WTC11 (cell line): ENCODE measurements around the gene CD80. TPM values are rescaled to one million over a fixed set of nuclear protein-coding genes. Genes with fewer than 3 reads are reported as not detected.

Source experiments
- ATAC-seq: fragments of 200-7000 bp; cut with Tn5 transposase; 2 replicates; pipeline ENCODE4 v1.10.0; 2021; ENCODE audit warnings: mild to moderate bottlenecking, moderate library complexity
- CTCF ChIA-PET: fragments of 300-600 bp; sonication (Branson Sonifier 250); formaldehyde crosslinking; loops from one replicate; lab custom pipeline; 2021; ENCODE audit warnings: antibody characterized with exemption; lab: Charles Lee
- POLR2A ChIA-PET: fragments of 350-600 bp; sonication (Branson Sonifier 250); formaldehyde crosslinking; loops from one replicate; lab custom pipeline; 2021; ENCODE audit warnings: antibody characterized with exemption; lab: Charles Lee
- DNase-seq: peaks from one replicate; pipeline ENCODE4 v3.0.0; 2021; ENCODE audit warnings: low spot score
- H3K27ac Mint-ChIP-seq: 2 replicates; pipeline ENCODE4 v1.8.0; 2021; ENCODE audit warnings: mixed read lengths
- H3K27me3 Mint-ChIP-seq: 2 replicates; pipeline ENCODE4 v1.8.0; 2021; ENCODE audit warnings: low read depth, mild to moderate bottlenecking, moderate library complexity, mixed read lengths
- H3K36me3 Mint-ChIP-seq: 2 replicates; pipeline ENCODE4 v1.8.0; 2021; ENCODE audit warnings: mixed read lengths
- H3K4me1 Mint-ChIP-seq: 2 replicates; pipeline ENCODE4 v1.8.0; 2022; ENCODE audit warnings: mixed read lengths
- H3K4me3 Mint-ChIP-seq: 2 replicates; pipeline ENCODE4 v1.8.0; 2021; ENCODE audit warnings: mild to moderate bottlenecking, moderate library complexity, mixed read lengths
- H3K9me3 Mint-ChIP-seq: 2 replicates; pipeline ENCODE4 v1.8.0; 2021; ENCODE audit warnings: mixed read lengths
- ARID4B ChIP-seq: sonication (generic); formaldehyde crosslinking; IDR thresholded peaks from 2 replicates; pipeline ENCODE4 v1.8.0; 2023; ENCODE audit warnings: missing genetic modification reagents, mild to moderate bottlenecking, borderline replicate concordance
- CDX4 ChIP-seq: fragments of 250-450 bp; sonication (Bioruptor Pico); IDR thresholded peaks from 2 replicates; pipeline ENCODE4 v1.9.0; 2021; ENCODE audit warnings: moderate library complexity, mild to moderate bottlenecking, inconsistent platforms, borderline replicate concordance
- CREM ChIP-seq: sonication (generic); formaldehyde crosslinking; IDR thresholded peaks from 2 replicates; pipeline ENCODE4 v1.8.1; 2022; ENCODE audit warnings: mild to moderate bottlenecking, missing genetic modification reagents, moderate library complexity
- EMX1 ChIP-seq: fragments of 250-450 bp; sonication (Bioruptor Pico); IDR thresholded peaks from 2 replicates; pipeline ENCODE4 v1.8.0; 2021; ENCODE audit warnings: mild to moderate bottlenecking
- ERG ChIP-seq: fragments of 250-450 bp; sonication (Bioruptor Pico); IDR thresholded peaks from 2 replicates; pipeline ENCODE4 v1.8.0; 2021; ENCODE audit warnings: mild to moderate bottlenecking
- ETV6 ChIP-seq: sonication (generic); formaldehyde crosslinking; IDR thresholded peaks from 2 replicates; pipeline ENCODE4 v1.8.1; 2022; ENCODE audit warnings: mild to moderate bottlenecking, missing genetic modification reagents
- FOXJ3 ChIP-seq: sonication (generic); formaldehyde crosslinking; IDR thresholded peaks from 2 replicates; pipeline ENCODE4 v1.9.0; 2021; ENCODE audit warnings: missing genetic modification reagents, mild to moderate bottlenecking, borderline replicate concordance
- GRHL2 ChIP-seq: fragments of 250-450 bp; sonication (Bioruptor Pico); IDR thresholded peaks from 2 replicates; pipeline ENCODE4 v1.8.0; 2022; ENCODE audit warnings: mild to moderate bottlenecking, moderate library complexity; ENCODE audit not compliant: insufficient replicate concordance, severe bottlenecking
- HMGXB4 ChIP-seq: sonication (generic); formaldehyde crosslinking; IDR thresholded peaks from 2 replicates; pipeline ENCODE4 v1.8.1; 2023; ENCODE audit warnings: mild to moderate bottlenecking, moderate library complexity, missing genetic modification reagents
- IRF1 ChIP-seq: sonication (generic); formaldehyde crosslinking; IDR thresholded peaks from 2 replicates; pipeline ENCODE4 v1.8.0; 2023; ENCODE audit warnings: missing genetic modification reagents
- JAZF1 ChIP-seq: fragments of 250-450 bp; sonication (Bioruptor Pico); IDR thresholded peaks from 2 replicates; pipeline ENCODE4 v1.9.0; 2021; ENCODE audit warnings: moderate library complexity, mild to moderate bottlenecking, inconsistent platforms
- JUN ChIP-seq: sonication (generic); formaldehyde crosslinking; IDR thresholded peaks from 2 replicates; pipeline ENCODE4 v1.8.0; 2023; ENCODE audit warnings: mild to moderate bottlenecking, missing genetic modification reagents
- MAX ChIP-seq: sonication (generic); formaldehyde crosslinking; IDR thresholded peaks from 2 replicates; pipeline ENCODE4 v1.8.0; 2022; ENCODE audit warnings: mild to moderate bottlenecking, missing genetic modification reagents
- MLX ChIP-seq: sonication (generic); formaldehyde crosslinking; IDR thresholded peaks from 2 replicates; pipeline ENCODE4 v1.8.1; 2023; ENCODE audit warnings: mild to moderate bottlenecking, missing genetic modification reagents, moderate library complexity
- NR3C1 ChIP-seq: sonication (generic); formaldehyde crosslinking; conservative IDR thresholded peaks from 2 replicates; pipeline ENCODE4 v1.8.1; 2023; ENCODE audit warnings: low read depth, mild to moderate bottlenecking, missing genetic modification reagents
- PREB ChIP-seq: sonication (generic); formaldehyde crosslinking; IDR thresholded peaks from 2 replicates; pipeline ENCODE4 v1.8.1; 2022; ENCODE audit warnings: mild to moderate bottlenecking, missing genetic modification reagents, moderate library complexity, borderline replicate concordance
- RORB ChIP-seq: fragments of 250-450 bp; sonication (Bioruptor Pico); IDR thresholded peaks from 2 replicates; pipeline ENCODE4 v1.9.0; 2021; ENCODE audit warnings: mild to moderate bottlenecking
- SMAD4 ChIP-seq: sonication (generic); formaldehyde crosslinking; IDR thresholded peaks from 2 replicates; pipeline ENCODE4 v1.8.0; 2022; ENCODE audit warnings: mild to moderate bottlenecking, missing genetic modification reagents
- TP53 ChIP-seq: sonication (generic); formaldehyde crosslinking; IDR thresholded peaks from 2 replicates; pipeline ENCODE4 v1.8.1; 2023; ENCODE audit warnings: mild to moderate bottlenecking, missing genetic modification reagents
- USF2 ChIP-seq: sonication (generic); formaldehyde crosslinking; IDR thresholded peaks from 2 replicates; pipeline ENCODE4 v1.8.1; 2023; ENCODE audit warnings: mild to moderate bottlenecking, missing genetic modification reagents, moderate library complexity
- ZNF121 ChIP-seq: sonication (generic); formaldehyde crosslinking; IDR thresholded peaks from 2 replicates; pipeline ENCODE4 v1.8.0; 2023; ENCODE audit warnings: missing genetic modification reagents
- total RNA-seq: library from RNA; stranded (reverse); gene quantifications from 3 replicates; pipeline ENCODE4 v1.2.3, GENCODE V29; 2021

The CD80 gene
- total RNA-seq, 1 experiment from 2014 or later, result 0.24 TPM

- TF ChIP-seq JAZF1 (CRISPR knock-in tag) (no peak), ZNF121 (no peak), RORB (CRISPR knock-in tag) (no peak), NR3C1 (CRISPR knock-in tag) (no peak)
Measured at GRCh38 chr3:119585856-119586570, 26.6 kb upstream of the CD80 start (continued).

GRCh38 chr3:119585208-119585607 is 25.8 kb upstream of the CD80 start:
- no peaks in the 10 kb centered on the region for H3K36me3 Mint-ChIP-seq
- peaks cover 8% of the 10 kb centered on the region for H3K9me3 Mint-ChIP-seq
- CTCF ChIA-PET, result no interaction called here
- TF ChIP-seq IRF1 (no peak), GRHL2 (no peak), CDX4 (CRISPR knock-in tag) (no peak), ETV6 (CRISPR knock-in tag) (no peak), PREB (CRISPR knock-in tag) (no peak), USF2 (CRISPR knock-in tag) (no peak), CREM (no peak), MAX (CRISPR knock-in tag) (no peak), RORB (CRISPR knock-in tag) (no peak), ARID4B (CRISPR knock-in tag) (no peak), HMGXB4 (no peak), SMAD4 (CRISPR knock-in tag) (no peak), FOXJ3 (no peak), JUN (CRISPR knock-in tag) (no peak), MLX (CRISPR knock-in tag) (no peak), EMX1 (CRISPR knock-in tag) (no peak), TP53 (CRISPR knock-in tag) (no peak), ERG (CRISPR knock-in tag) (no peak)
- TF ChIP-seq, all 79 proteins: peak for 0
- DNase-seq, result no peak
- H3K27me3 Mint-ChIP-seq, result peaks cover 11% of the 10 kb centered on the region
- H3K4me1 Mint-ChIP-seq, result peaks cover 19% of the 10 kb centered on the region
- H3K27ac Mint-ChIP-seq, result no peak overlapping the region
- ATAC-seq, result no peak
- H3K4me3 Mint-ChIP-seq, result no peak overlapping the region
- POLR2A ChIA-PET, result no interaction called here
